GM12874 (cell line): Measurements from ENCODE around the gene TCP10L.

Source experiments
- CTCF ChIP-seq: IDR thresholded peaks from 2 replicates; pipeline ENCODE4 v1.5.1; 2011; ENCODE audit warnings: low read depth, mild to moderate bottlenecking, control low read depth, low read length, moderate library complexity; ENCODE audit not compliant: insufficient read depth

TCP10L gene

GRCh38 chr21:32608851-32609250 lies 23.5 kb upstream of the TCP10L start:
- no peak for TF ChIP-seq CTCF

GRCh38 chr21:32605469-32605868 lies 20.1 kb upstream of the TCP10L start:
- TF ChIP-seq CTCF, result no peak

- TF ChIP-seq CTCF, result no peak
Measured at GRCh38 chr21:32604464-32604863, 19.1 kb upstream of the TCP10L start.

- TF ChIP-seq CTCF, result no peak
Measured at GRCh38 chr21:32603131-32603530, 17.8 kb upstream of the TCP10L start.

GRCh38 chr21:32602099-32602498 lies 16.8 kb upstream of the TCP10L start:
- no peak for TF ChIP-seq CTCF

GRCh38 chr21:32599526-32599925 lies 14.2 kb upstream of the TCP10L start:
- no peak for TF ChIP-seq CTCF

- TF ChIP-seq CTCF, result no peak
Measured at GRCh38 chr21:32599091-32599490, 13.8 kb upstream of the TCP10L start.

GRCh38 chr21:32597205-32597604 lies 11.9 kb upstream of the TCP10L start:
- TF ChIP-seq CTCF, result no peak
